Calu3 (cell line): ENCODE measurements around the gene MAP4K3. TPM values are rescaled to one million over a fixed set of nuclear protein-coding genes. Genes with fewer than 3 reads are reported as not detected.

Experiments
- BruUV-seq: library from RNA; stranded (reverse); fragments of 400-500 nt; replicated peaks from 2 replicates; lab custom pipeline; 2021; lab: Mats Ljungman, UMichigan
- CTCF ChIA-PET: fragments of 300-600 bp; sonication (Branson Sonifier 250); formaldehyde crosslinking; loops from one replicate; lab custom pipeline; 2022; ENCODE audit warnings: antibody characterized with exemption; lab: Charles Lee
- DNase-seq: peaks from one replicate; pipeline ENCODE4 v3.0.0; 2022
- H3K27ac Mint-ChIP-seq: one replicate; pipeline ENCODE4 v1.8.0; 2022; ENCODE audit warnings: mixed read lengths; ENCODE audit not compliant: unreplicated experiment
- H3K27me3 Mint-ChIP-seq: one replicate; pipeline ENCODE4 v1.8.0; 2022; ENCODE audit warnings: mixed read lengths; ENCODE audit not compliant: unreplicated experiment
- H3K36me3 Mint-ChIP-seq: one replicate; pipeline ENCODE4 v1.8.0; 2022; ENCODE audit warnings: mild to moderate bottlenecking, moderate library complexity, mixed read lengths; ENCODE audit not compliant: insufficient read depth, unreplicated experiment
- H3K4me1 Mint-ChIP-seq: one replicate; pipeline ENCODE4 v1.8.0; 2022; ENCODE audit warnings: mild to moderate bottlenecking, low read depth, mixed read lengths; ENCODE audit not compliant: unreplicated experiment
- H3K4me3 Mint-ChIP-seq: one replicate; pipeline ENCODE4 v1.8.0; 2022; ENCODE audit warnings: mild to moderate bottlenecking, low read depth, moderate library complexity, mixed read lengths; ENCODE audit not compliant: unreplicated experiment
- H3K9me3 Mint-ChIP-seq: one replicate; pipeline ENCODE4 v1.8.0; 2022; ENCODE audit warnings: low read depth, mixed read lengths; ENCODE audit not compliant: unreplicated experiment
- CTCF ChIP-seq: fragments of 200-600 bp; IDR thresholded peaks from one replicate; pipeline ENCODE4 v1.8.0; 2022; ENCODE audit warnings: antibody characterized with exemption; ENCODE audit not compliant: unreplicated experiment
- intact Hi-C: fragments of 100-400 bp; cut with micrococcal nuclease; formaldehyde crosslinking; loops from one replicate; pipeline ENCODE4 v1.10.0; 2022; ENCODE audit not compliant: unreplicated experiment
- total RNA-seq: library from RNA; stranded (reverse); gene quantifications from 2 replicates; pipeline ENCODE4 v1.2.3, GENCODE V29; 2022

MAP4K3 gene
- total RNA-seq, 1 experiment from 2014 or later: 30.7 TPM

- H3K9me3 Mint-ChIP-seq: no peaks in the 10 kb centered on the region
- BruUV-seq: no TSS peak
- no peak overlapping the region for H3K27ac Mint-ChIP-seq
- TF ChIP-seq CTCF: no peak
- no peak overlapping the region for H3K4me3 Mint-ChIP-seq
- no peak for DNase-seq
- no peaks in the 10 kb centered on the region for H3K27me3 Mint-ChIP-seq
- CTCF ChIA-PET: interaction anchor here (0.5 kb wide), 1 partner anchor 81 kb away, joined by 3 read pairs; no protein-coding TSS in a partner anchor
- intact Hi-C loops: no loop called here
- peaks cover 25% of the 10 kb centered on the region for H3K4me1 Mint-ChIP-seq
- H3K36me3 Mint-ChIP-seq: no peaks in the 10 kb centered on the region
Measured at GRCh38 chr2:39394516-39394961, 42.5 kb downstream of the MAP4K3 start.

- no peaks in the 10 kb centered on the region for H3K9me3 Mint-ChIP-seq
- H3K4me3 Mint-ChIP-seq: no peak overlapping the region
- no peak for TF ChIP-seq CTCF
- no peaks in the 10 kb centered on the region for H3K27me3 Mint-ChIP-seq
- BruUV-seq: no TSS peak
- intact Hi-C loops: no loop called here
- no peak overlapping the region for H3K27ac Mint-ChIP-seq
- H3K36me3 Mint-ChIP-seq: no peaks in the 10 kb centered on the region
- CTCF ChIA-PET: no interaction called here
- peaks cover 31% of the 10 kb centered on the region for H3K4me1 Mint-ChIP-seq
- no peak for DNase-seq
Measured at GRCh38 chr2:39392672-39393071, 44.4 kb downstream of the MAP4K3 start.

GRCh38 chr2:39390216-39390615 is 46.9 kb downstream of the MAP4K3 start:
- Mint-ChIP-seq H3K4me3 (no peak overlapping the region), H3K27ac (no peak overlapping the region), H3K36me3 (no peaks in the 10 kb centered on the region), H3K9me3 (peaks cover 3% of the 10 kb centered on the region), H3K27me3 (no peaks in the 10 kb centered on the region), H3K4me1 (peaks cover 24% of the 10 kb centered on the region)
- TF ChIP-seq CTCF: no peak
- no TSS peak for BruUV-seq
- intact Hi-C loops: no loop called here
- DNase-seq: no peak
- CTCF ChIA-PET: no interaction called here

- Mint-ChIP-seq H3K27ac (no peak overlapping the region), H3K27me3 (no peaks in the 10 kb centered on the region), H3K4me1 (peaks cover 21% of the 10 kb centered on the region), H3K4me3 (no peak overlapping the region), H3K36me3 (no peaks in the 10 kb centered on the region), H3K9me3 (peaks cover 3% of the 10 kb centered on the region)
- intact Hi-C loops: no loop called here
- no TSS peak for BruUV-seq
- TF ChIP-seq CTCF: no peak
- no peak for DNase-seq
- CTCF ChIA-PET: no interaction called here
Measured at GRCh38 chr2:39386064-39386463, 51.0 kb downstream of the MAP4K3 start.
